Endothelial cell of umbilical vein (primary cell): Measurements from ENCODE around the gene MYOM3. TPM values are rescaled to one million over a fixed set of nuclear protein-coding genes. Genes with fewer than 3 reads are reported as not detected.

ENCODE experiments used
- BruUV-seq: library from RNA; stranded (reverse); fragments of 400-500 nt; replicated peaks from 2 replicates; lab custom pipeline; 2021; lab: Mats Ljungman, UMichigan
- CTCF ChIA-PET: fragments of 300-600, 350-600 bp; sonication (Branson Sonifier 250); formaldehyde crosslinking; loops from one replicate; lab custom pipeline; 2021; ENCODE audit warnings: antibody characterized with exemption, inconsistent platforms; lab: Charles Lee
- POLR2A ChIA-PET: fragments of 300-600, 350-600 bp; sonication (Branson Sonifier 250); formaldehyde crosslinking; loops from one replicate; lab custom pipeline; 2021; ENCODE audit warnings: antibody characterized with exemption, inconsistent platforms; lab: Charles Lee
- DNase-seq: peaks from one replicate; pipeline ENCODE4 v3.0.0-alpha.2; 2011; ENCODE audit warnings: low read depth, low spot score
- FAIRE-seq: peaks from 2 replicates; lab custom pipeline; 2011; peaks lifted over from hg19 to GRCh38; lab: Jason Lieb, UNC
- H2AFZ ChIP-seq: 2 replicates; pipeline ENCODE4 v1.6.0; 2012; ENCODE audit warnings: low read depth, low read length, control low read depth, inconsistent platforms
- H3K27ac ChIP-seq: 2 replicates; pipeline ENCODE4 v1.5.1; 2011; ENCODE audit warnings: low read depth, mild to moderate bottlenecking, control low read depth, low read length, moderate library complexity; ENCODE audit not compliant: insufficient read depth
- H3K27me3 ChIP-seq, 2 experiments: 2 replicates each; pipeline versions ENCODE4 v1.6.0 to v1.6.1; 2011; ENCODE audit warnings: low read length in 2 of 2, mixed read lengths in 1 of 2; ENCODE audit not compliant: control insufficient read depth in 2 of 2, insufficient read depth in 2 of 2
- H3K36me3 ChIP-seq, 2 experiments: 2 replicates in 1 of 2; 3 replicates in 1 of 2; pipeline ENCODE4 v1.5.1; 2011; ENCODE audit warnings: low read length in 2 of 2, mild to moderate bottlenecking in 1 of 2, moderate library complexity in 1 of 2; ENCODE audit not compliant: control insufficient read depth in 2 of 2, insufficient read depth in 2 of 2; ENCODE audit errors: extremely low read depth in 1 of 2
- H3K4me1 ChIP-seq: 3 replicates; pipeline ENCODE4 v1.5.1; 2011; ENCODE audit warnings: mild to moderate bottlenecking, low read length; ENCODE audit not compliant: control insufficient read depth, insufficient read depth; ENCODE audit errors: extremely low read depth
- H3K4me2 ChIP-seq: 2 replicates; pipeline ENCODE4 v1.6.1; 2011; ENCODE audit warnings: low read length, control low read depth, mixed read lengths; ENCODE audit not compliant: insufficient read depth
- H3K4me3 ChIP-seq, 3 experiments: fragments of 200-600 bp in 1 of 3; sonication (generic), shearing (Covaris generic) in 1 of 3; replicated peaks in 1 of 3; 2 replicates each; pipeline ENCODE4 v1.5.1; 2011 to 2016; ENCODE audit warnings: control low read depth in 3 of 3, low read length in 3 of 3, mild to moderate bottlenecking in 2 of 3, inconsistent platforms in 1 of 3, low read depth in 1 of 3, moderate library complexity in 1 of 3; ENCODE audit not compliant: insufficient read depth in 1 of 3
- H3K79me2 ChIP-seq: 2 replicates; pipeline ENCODE4 v1.6.0; 2012; ENCODE audit warnings: low read length, inconsistent platforms; ENCODE audit not compliant: control insufficient read depth, insufficient read depth
- H3K9ac ChIP-seq: replicated peaks from 2 replicates; pipeline ENCODE3; 2011; ENCODE audit warnings: low read length, control low read depth; ENCODE audit not compliant: insufficient read depth; ENCODE audit errors: extremely low read depth
- H3K9me1 ChIP-seq: replicated peaks from 3 replicates; pipeline ENCODE4 v1.6.0; 2011; ENCODE audit warnings: mild to moderate bottlenecking, low read length; ENCODE audit not compliant: control insufficient read depth, insufficient read depth; ENCODE audit errors: extremely low read depth
- H3K9me3 ChIP-seq: replicated peaks from 2 replicates; pipeline ENCODE4 v1.5.1; 2012; ENCODE audit warnings: low read length, inconsistent platforms; ENCODE audit not compliant: control insufficient read depth, insufficient read depth
- H4K20me1 ChIP-seq: replicated peaks from 2 replicates; pipeline ENCODE3; 2011; ENCODE audit warnings: mild to moderate bottlenecking, low read length; ENCODE audit not compliant: control insufficient read depth, insufficient read depth; ENCODE audit errors: extremely low read depth
- CTCF ChIP-seq, 2 donors: IDR thresholded peaks; 1 replicate in 1 of 2; 2 replicates in 1 of 2; pipeline ENCODE4 v1.5.1; 2011; ENCODE audit warnings: low read length in 2 of 2, mild to moderate bottlenecking in 2 of 2, moderate library complexity in 2 of 2, control low read depth in 1 of 2, inconsistent platforms in 1 of 2, low read depth in 1 of 2; ENCODE audit not compliant: insufficient read depth in 1 of 2; ENCODE audit errors: extremely low read depth in 1 of 2
- EZH2 ChIP-seq: IDR thresholded peaks from 2 replicates; pipeline ENCODE4 v1.6.1; 2012; ENCODE audit warnings: borderline replicate concordance, low read depth, mild to moderate bottlenecking, moderate library complexity, low read length, inconsistent platforms; ENCODE audit not compliant: severe bottlenecking
- FOS ChIP-seq: IDR thresholded peaks from 2 replicates; pipeline ENCODE4 v1.6.1; 2011; ENCODE audit warnings: mild to moderate bottlenecking, low read length, moderate library complexity, borderline replicate concordance; ENCODE audit not compliant: insufficient read depth
- GATA2 ChIP-seq: IDR thresholded peaks from 2 replicates; pipeline ENCODE4 v1.7.0; 2011; ENCODE audit warnings: low read depth, mild to moderate bottlenecking, moderate library complexity, mixed read lengths, low read length; ENCODE audit not compliant: insufficient read length, insufficient read depth
- JUN ChIP-seq: IDR thresholded peaks from 2 replicates; pipeline ENCODE4 v1.6.1; 2011; ENCODE audit warnings: borderline replicate concordance, low read depth; ENCODE audit not compliant: insufficient read length, insufficient read depth
- MAX ChIP-seq: IDR thresholded peaks from 2 replicates; pipeline ENCODE4 v1.6.1; 2011; ENCODE audit not compliant: insufficient read depth, insufficient read length
- MYC ChIP-seq: IDR thresholded peaks from one replicate; pipeline ENCODE4 v1.6.1; 2011; ENCODE audit warnings: mild to moderate bottlenecking, low read depth, low read length
- POLR2A ChIP-seq: IDR thresholded peaks from 2 replicates; pipeline ENCODE4 v1.6.1; 2012; ENCODE audit warnings: low read depth, mild to moderate bottlenecking, control low read depth, low read length
- POLR2AphosphoS5 ChIP-seq: IDR thresholded peaks from 2 replicates; pipeline ENCODE4 v1.6.1; 2012; ENCODE audit warnings: low read depth, mild to moderate bottlenecking, control low read depth, low read length, moderate library complexity; ENCODE audit not compliant: insufficient read depth
- dilution Hi-C: fragments of 300-500 bp; cut with MboI; formaldehyde crosslinking; loops from one replicate; pipeline ENCODE4 v1.15.0; 2019; ENCODE audit warnings: low sequenced_read_pairs; ENCODE audit not compliant: extremely low pct_ligation_motif_present
- intact Hi-C: fragments of 100-400 bp; cut with micrococcal nuclease; formaldehyde crosslinking; loops from one replicate; pipeline ENCODE4 v1.10.0; 2022
- polyA plus RNA-seq, 4 experiments: library from polyadenylated mRNA; depleted of rRNA in 3 of 4; stranded (reverse) in 3 of 4; unstranded in 1 of 4; fragments of >200 nt; gene quantifications; 2 replicates each; pipeline versions ENCODE4 v1.2.1 to v1.2.3, GENCODE V29; 2011 to 2012; ENCODE audit warnings: missing spikeins in 1 of 4
- total RNA-seq: library from RNA; stranded (reverse); gene quantifications from 2 replicates; pipeline ENCODE4 v1.2.3, GENCODE V29; 2021

MYOM3 gene
- total and polyA plus RNA-seq, 2 donors (not counting 3 experiments of a cell fraction or from before 2014, with no cell fraction given), result 0.11 to 0.40 TPM

- Histone ChIP-seq H3K4me3 (no peak overlapping the region), H3K4me1 (peaks cover under 1% of the 10 kb centered on the region), H3K36me3 (no peaks in the 10 kb centered on the region), H2AFZ (no peak overlapping the region), H3K27ac (no peak overlapping the region), H3K4me2 (no peak overlapping the region), H3K27me3 (no peaks in the 10 kb centered on the region), H3K9me1 (no peaks in the 10 kb centered on the region), H3K79me2 (no peaks in the 10 kb centered on the region), H4K20me1 (no peaks in the 10 kb centered on the region), H3K9me3 (no peaks in the 10 kb centered on the region), H3K9ac (no peak overlapping the region)
- ChIA-PET CTCF (interaction anchor here (1.0 to 1.2 kb wide), 3 partner anchors 13 to 84 kb away, joined by 3 read pairs; no protein-coding TSS in a partner anchor), POLR2A (no interaction called here)
- FAIRE-seq, result no peak
- intact Hi-C loops (no loop called here), dilution Hi-C loops (no loop called here)
- no TSS peak for BruUV-seq
- DNase-seq, result no peak
- TF ChIP-seq FOS (no peak), MYC (no peak), POLR2AphosphoS5 (no peak), CTCF (IDR thresholded peaks at IDR 0.05; ENCODE audit: extremely low read depth in 1 of 2, insufficient read depth in 1 of 2, low read depth in 1 of 2, low read length in 2 of 2) (no peak), POLR2A (no peak), GATA2 (no peak), JUN (no peak), EZH2 (no peak), MAX (no peak)
Observed at GRCh38 chr1:24043345-24044032, 68.4 kb downstream of the MYOM3 start.
